ENCODE results near the gene AAGAB.

The AAGAB gene

GRCh38 chr15:67281714-67282113 is 27.3 kb upstream of the AAGAB start:
- TF ChIP-seq CTCF (conservative IDR thresholded peaks at IDR 0.05) (no peak), ZFX (IDR thresholded peaks at IDR 0.05) (no peak)
- no peak overlapping the region for H3K27ac ChIP-seq

GRCh38 chr15:67280217-67280616 is 25.8 kb upstream of the AAGAB start:
- no peak for TF ChIP-seq CTCF (conservative IDR thresholded peaks at IDR 0.05)
- no peak for TF ChIP-seq ZFX (IDR thresholded peaks at IDR 0.05)
- no peak overlapping the region for H3K27ac ChIP-seq

- H3K27ac ChIP-seq: no peak overlapping the region
- TF ChIP-seq ZFX (IDR thresholded peaks at IDR 0.05): no peak
- no peak for TF ChIP-seq CTCF (conservative IDR thresholded peaks at IDR 0.05)
Observed at GRCh38 chr15:67276666-67277065, 22.2 kb upstream of the AAGAB start.

GRCh38 chr15:67274236-67274635 is 19.8 kb upstream of the AAGAB start:
- no peak overlapping the region for H3K27ac ChIP-seq
- no peak for TF ChIP-seq ZFX (IDR thresholded peaks at IDR 0.05)
- no peak for TF ChIP-seq CTCF (conservative IDR thresholded peaks at IDR 0.05)

DNA sequence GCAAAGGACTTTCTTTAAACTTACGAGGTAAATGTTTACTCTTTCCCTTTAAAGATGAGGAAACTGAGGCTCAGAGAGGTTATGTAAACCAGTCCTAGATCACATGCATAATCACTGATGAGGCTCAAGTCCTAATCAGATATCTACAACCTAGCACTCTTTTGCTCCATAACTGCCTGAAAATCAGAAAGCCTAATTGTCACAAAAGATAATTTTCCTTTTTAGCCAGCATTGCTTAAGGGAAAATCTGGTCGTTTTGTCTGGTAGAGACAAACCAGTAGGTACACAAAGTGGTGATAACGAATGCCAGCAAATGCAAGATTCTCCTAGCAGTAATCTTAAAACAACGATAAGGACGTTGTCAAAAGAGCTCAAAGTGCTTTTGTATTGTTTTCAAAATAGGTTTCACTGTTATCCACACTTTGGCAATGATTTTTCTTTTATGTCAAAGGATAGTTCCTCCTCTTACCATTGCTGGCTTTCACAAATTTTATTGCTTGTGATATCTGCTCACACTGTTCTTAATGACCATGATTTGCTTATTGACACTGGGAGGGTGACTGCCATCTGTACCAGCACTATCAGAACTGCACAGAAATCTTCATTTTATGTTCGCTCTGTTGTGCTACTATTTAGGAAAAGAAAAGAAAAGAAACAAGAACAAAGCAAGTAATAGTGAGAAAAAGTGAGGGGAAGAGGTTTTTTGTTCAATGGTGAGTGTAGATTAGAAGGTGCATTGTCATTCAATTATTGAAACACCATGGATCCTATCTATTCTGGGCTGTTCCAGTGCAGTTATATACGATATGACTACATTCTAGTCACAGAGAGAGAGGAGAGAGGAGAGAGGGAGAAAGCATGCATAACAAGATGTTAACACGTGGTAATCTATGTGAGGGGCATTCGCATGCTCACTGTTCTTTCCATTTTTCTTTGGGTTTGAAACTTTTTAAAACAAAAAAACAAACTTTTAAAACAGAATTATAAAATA is 13.8 kb upstream of the AAGAB start:
- TF ChIP-seq CTCF (conservative IDR thresholded peaks at IDR 0.05) (no peak), ZFX (IDR thresholded peaks at IDR 0.05) (no peak)
- no peak overlapping the region for H3K27ac ChIP-seq

DNA sequence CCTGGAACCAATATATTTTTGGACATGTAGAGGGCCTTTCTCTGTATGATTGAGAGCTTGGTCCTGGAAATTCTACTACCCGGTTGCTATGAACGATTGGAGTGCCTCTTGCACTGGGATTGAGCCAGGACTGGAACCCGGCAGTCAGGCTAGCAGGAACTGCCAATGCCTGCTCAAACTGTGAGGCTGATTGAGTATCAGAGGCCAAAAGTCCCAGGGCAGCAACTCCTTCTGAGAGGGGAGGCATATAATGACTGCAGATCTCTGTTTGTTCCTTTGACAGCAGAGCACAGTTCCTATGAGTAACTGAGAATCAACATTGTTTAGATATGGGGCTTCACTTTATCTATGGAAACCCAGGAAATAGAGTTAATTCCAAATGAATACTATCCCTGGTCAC is 13.0 kb upstream of the AAGAB start:
- TF ChIP-seq CTCF (conservative IDR thresholded peaks at IDR 0.05) (no peak), ZFX (IDR thresholded peaks at IDR 0.05) (no peak)
- H3K27ac ChIP-seq: no peak overlapping the region

GRCh38 chr15:67266870-67267269 is 12.4 kb upstream of the AAGAB start:
- no peak overlapping the region for H3K27ac ChIP-seq
- TF ChIP-seq CTCF (conservative IDR thresholded peaks at IDR 0.05): no peak
- no peak for TF ChIP-seq ZFX (IDR thresholded peaks at IDR 0.05)

Data from C4-2B (cell line).